IMR-90 (cell line): ENCODE measurements around the gene KCNQ1. TPM values are rescaled to one million over a fixed set of nuclear protein-coding genes. Genes with fewer than 3 reads are reported as not detected.

Source experiments
- ATAC-seq: fragments of 200-7000 bp; cut with Tn5 transposase; 2 replicates; pipeline ENCODE4 v1.9.1; 2020; ENCODE audit warnings: low read depth, mild to moderate bottlenecking, moderate library complexity
- BruUV-seq: library from RNA; stranded (reverse); fragments of 400-500 nt; replicated peaks from 2 replicates; lab custom pipeline; 2021; lab: Mats Ljungman, UMichigan
- CTCF ChIA-PET: fragments of 300-600 bp; formaldehyde crosslinking; extraction: SDS; loops from one replicate; lab custom pipeline; 2021; ENCODE audit warnings: antibody characterized with exemption; lab: Yijun Ruan, JAX
- POLR2A ChIA-PET: fragments of 300-600 bp; sonication (Branson Sonifier 250); formaldehyde crosslinking; loops from one replicate; lab custom pipeline; 2022; ENCODE audit warnings: antibody characterized with exemption; ENCODE audit not compliant: unreplicated experiment; lab: Charles Lee
- DNase-seq: peaks from one replicate; pipeline ENCODE4 v3.0.0; 2013
- H2AFZ ChIP-seq: replicated peaks from 2 replicates; pipeline ENCODE3; 2013; ENCODE audit warnings: low read length, mild to moderate bottlenecking; ENCODE audit not compliant: poor library complexity
- H2AK5ac ChIP-seq: 2 replicates; pipeline ENCODE4 v1.6.1; 2013; ENCODE audit warnings: low read depth, low read length, inconsistent platforms
- H2AK9ac ChIP-seq: replicated peaks from 2 replicates; pipeline ENCODE3; 2013; ENCODE audit warnings: mild to moderate bottlenecking, low read depth, low read length, moderate library complexity; ENCODE audit not compliant: poor library complexity
- H2BK120ac ChIP-seq: 2 replicates; pipeline ENCODE4 v1.6.1; 2013; ENCODE audit warnings: low read depth, low read length, inconsistent platforms
- H2BK15ac ChIP-seq: 3 replicates; pipeline ENCODE4 v1.6.1; 2013; ENCODE audit warnings: low read depth, low read length, inconsistent platforms
- H2BK20ac ChIP-seq: 2 replicates; pipeline ENCODE4 v1.6.1; 2013; ENCODE audit warnings: low read depth, mild to moderate bottlenecking, inconsistent platforms, low read length, moderate library complexity
- H2BK5ac ChIP-seq: 2 replicates; pipeline ENCODE4 v1.6.1; 2013; ENCODE audit warnings: mild to moderate bottlenecking, low read depth, low read length, inconsistent platforms; ENCODE audit not compliant: poor library complexity, severe bottlenecking
- H3K14ac ChIP-seq: replicated peaks from 2 replicates; pipeline ENCODE4 v1.6.1; 2013; ENCODE audit warnings: low read depth, low read length, inconsistent platforms
- H3K18ac ChIP-seq: 2 replicates; pipeline ENCODE4 v1.6.1; 2013; ENCODE audit warnings: low read depth, low read length, control low read depth
- H3K23ac ChIP-seq: 2 replicates; pipeline ENCODE4 v1.6.1; 2013; ENCODE audit warnings: low read depth, low read length, inconsistent platforms
- H3K27ac ChIP-seq: 2 replicates; pipeline ENCODE4 v1.5.1; 2013; ENCODE audit warnings: mild to moderate bottlenecking, control low read depth, low read length; ENCODE audit not compliant: insufficient read depth
- H3K27me3 ChIP-seq: 2 replicates; pipeline ENCODE4 v1.6.1; 2013; ENCODE audit warnings: low read length; ENCODE audit not compliant: control insufficient read depth, insufficient read depth
- H3K36me3 ChIP-seq: 2 replicates; pipeline ENCODE4 v1.6.1; 2013; ENCODE audit warnings: low read length, mixed read lengths; ENCODE audit not compliant: control insufficient read depth, insufficient read depth
- H3K4ac ChIP-seq: 2 replicates; pipeline ENCODE4 v1.6.1; 2013; ENCODE audit warnings: low read depth, low read length, inconsistent platforms
- H3K4me1 ChIP-seq: 2 replicates; pipeline ENCODE4 v1.6.1; 2013; ENCODE audit warnings: low read length, mixed read lengths; ENCODE audit not compliant: control insufficient read depth, insufficient read depth
- H3K4me2 ChIP-seq: 2 replicates; pipeline ENCODE4 v1.6.1; 2013; ENCODE audit warnings: low read depth, mild to moderate bottlenecking, control low read depth, low read length, moderate library complexity
- H3K4me3 ChIP-seq: 2 replicates; pipeline ENCODE4 v1.5.1; 2013; ENCODE audit warnings: low read depth, mild to moderate bottlenecking, control low read depth, low read length, moderate library complexity; ENCODE audit not compliant: insufficient read depth
- H3K56ac ChIP-seq: 2 replicates; pipeline ENCODE4 v1.6.1; 2013; ENCODE audit warnings: low read length, inconsistent platforms; ENCODE audit not compliant: insufficient read depth; ENCODE audit errors: extremely low read depth
- H3K79me1 ChIP-seq, 2 experiments: 2 replicates each; pipeline ENCODE4 v1.6.1; 2013; ENCODE audit warnings: low read length in 2 of 2, inconsistent platforms in 1 of 2, low read depth in 1 of 2
- H3K9ac ChIP-seq: 2 replicates; pipeline ENCODE4 v1.6.1; 2013; ENCODE audit warnings: low read depth, low read length, control low read depth
- H3K9me1 ChIP-seq: 2 replicates; pipeline ENCODE4 v1.6.1; 2013; ENCODE audit warnings: low read length, inconsistent platforms; ENCODE audit not compliant: insufficient read depth
- H3K9me3 ChIP-seq: 2 replicates; pipeline ENCODE4 v1.6.1; 2013; ENCODE audit warnings: low read length; ENCODE audit not compliant: control insufficient read depth, insufficient read depth
- H4K20me1 ChIP-seq: 2 replicates; pipeline ENCODE4 v1.6.1; 2013; ENCODE audit warnings: low read length, inconsistent platforms; ENCODE audit not compliant: insufficient read depth
- H4K5ac ChIP-seq: 2 replicates; pipeline ENCODE4 v1.6.1; 2013; ENCODE audit warnings: mild to moderate bottlenecking, low read depth, low read length, control low read depth
- H4K8ac ChIP-seq, 2 experiments: 2 replicates each; pipeline ENCODE4 v1.6.1; 2013; ENCODE audit warnings: low read depth in 2 of 2, low read length in 2 of 2, control low read depth in 1 of 2, inconsistent platforms in 1 of 2
- H4K91ac ChIP-seq: 2 replicates; pipeline ENCODE4 v1.6.1; 2013; ENCODE audit warnings: low read depth, low read length, inconsistent platforms; ENCODE audit not compliant: insufficient read depth
- BHLHE40 ChIP-seq: fragments of 150-350 bp; IDR thresholded peaks from 2 replicates; pipeline ENCODE4 v1.6.1; 2016; ENCODE audit warnings: mild to moderate bottlenecking, low read depth, low read length
- CEBPB ChIP-seq: IDR thresholded peaks from 2 replicates; pipeline ENCODE4 v1.6.1; 2012; ENCODE audit warnings: low read depth, low read length, improper control_type of control experiment
- MAZ ChIP-seq: IDR thresholded peaks from 2 replicates; pipeline ENCODE4 v1.6.1; 2012; ENCODE audit warnings: low read depth, mild to moderate bottlenecking, low read length, improper control_type of control experiment, moderate library complexity, borderline replicate concordance
- MXI1 ChIP-seq: IDR thresholded peaks from 2 replicates; pipeline ENCODE4 v1.6.1; 2012; ENCODE audit warnings: low read depth, mild to moderate bottlenecking, low read length, moderate library complexity, borderline replicate concordance
- NFE2L2 ChIP-seq: fragments of 150-350 bp; IDR thresholded peaks from 2 replicates; pipeline ENCODE4 v1.6.1; 2016; ENCODE audit warnings: low read depth, mild to moderate bottlenecking, low read length
- RFX5 ChIP-seq: IDR thresholded peaks from 2 replicates; pipeline ENCODE4 v1.8.0; 2012; ENCODE audit warnings: low read depth, mild to moderate bottlenecking, low read length, moderate library complexity
- SMC3 ChIP-seq: fragments of 150-350 bp; IDR thresholded peaks from 2 replicates; pipeline ENCODE4 v1.6.1; 2016; ENCODE audit warnings: low read depth, mild to moderate bottlenecking, antibody characterized with exemption, low read length, moderate library complexity
- WGBS, 2 experiments: methylation state at CpG; one replicate each; pipeline versions ENCODE4 v1.1.5 to v1.1.7; 2013; ENCODE audit warnings: missing lambda C conversion rate in 2 of 2; ENCODE audit not compliant: insufficient read length in 1 of 2; ENCODE audit errors: extremely low coverage in 2 of 2; 5-methylcytosine and 5-hydroxymethylcytosine counted together
- dilution Hi-C: fragments of 300-500 bp; cut with HindIII; formaldehyde crosslinking; loops from one replicate; pipeline ENCODE4 v1.14.3; 2018; ENCODE audit warnings: low sequenced_read_pairs; ENCODE audit not compliant: unreplicated experiment
- in situ Hi-C: fragments of 300-500 bp; cut with MboI; formaldehyde crosslinking; loops from 3 replicates; pipeline ENCODE4 v1.14.3; 2019; ENCODE audit warnings: low sequenced_read_pairs, inconsistent platforms, mixed read lengths
- intact Hi-C: fragments of 100-400 bp; cut with micrococcal nuclease; formaldehyde crosslinking; loops from 2 replicates; pipeline ENCODE4 v1.10.0; 2022
- polyA plus RNA-seq, 3 experiments: library from polyadenylated mRNA; depleted of rRNA; stranded (reverse); fragments of >200 nt; gene quantifications; 2 replicates each; pipeline ENCODE4 v1.2.3, GENCODE V29; 2012; ENCODE audit warnings: low replicate concordance in 1 of 3
- total RNA-seq: library from RNA; depleted of rRNA; stranded (reverse); fragments of >200 nt; gene quantifications from 2 replicates; pipeline ENCODE4 v1.2.3, GENCODE V29; 2012

Gene KCNQ1
- total and polyA plus RNA-seq, 2 of the 4 experiments (the other 2 are of a cell fraction) = 0.07 TPM; not detected in 1

GRCh38 chr11:2835296-2835695, 390.5 kb downstream of the KCNQ1 start:
- Histone ChIP-seq H3K4me3 (no peak overlapping the region), H2AK9ac (peak overlapping the region; percentile 42), H3K23ac (no peak overlapping the region), H3K27ac (no peak overlapping the region), H3K4ac (no peak overlapping the region), H2AFZ (no peak overlapping the region), H3K79me1 (no peaks in the 10 kb centered on the region), H3K9ac (no peak overlapping the region), H2BK15ac (no peak overlapping the region), H3K14ac (no peak overlapping the region), H2BK5ac (no peak overlapping the region), H2BK20ac (no peak overlapping the region), H3K4me2 (no peak overlapping the region), H3K9me1 (no peaks in the 10 kb centered on the region), H3K9me3 (no peaks in the 10 kb centered on the region), H3K4me1 (peaks cover 2% of the 10 kb centered on the region; the same call in 1 of the 2 replicates), H3K56ac (no peak overlapping the region), H4K5ac (no peak overlapping the region), H3K18ac (no peak overlapping the region), H3K27me3 (peaks cover 20% of the 10 kb centered on the region), H3K36me3 (no peaks in the 10 kb centered on the region), H4K20me1 (no peaks in the 10 kb centered on the region), H2BK120ac (no peak overlapping the region), H4K8ac (no peak overlapping the region), H4K91ac (no peak overlapping the region), H2AK5ac (no peak overlapping the region)
- intact Hi-C loops (no loop called here), dilution Hi-C loops (no loop called here), in situ Hi-C loops (no loop called here)
- BruUV-seq = no TSS peak
- DNase-seq (peak; percentile 54), ATAC-seq (no peak; the same call in 1 of the 2 replicates)
- ChIA-PET POLR2A (no interaction called here), CTCF (no interaction called here)
- TF ChIP-seq SMC3 (no peak), CEBPB (no peak), MXI1 (no peak), BHLHE40 (no peak), NFE2L2 (no peak), RFX5 (no peak), MAZ (no peak)
- WGBS, 2 experiments = no CpG with 5 or more reads among the region's 6 CpGs
